Activated CD4-positive, alpha-beta T cell treated with anti-CD3 and anti-CD28 coated beads, Interleukin-2, amount 50 U/mL, for 1 hour (primary cell): ENCODE measurements around the gene PKIB.

ENCODE experiments used
- DNase-seq: peaks from one replicate; pipeline ENCODE4 v3.0.0-alpha.2; 2020

The PKIB gene

GRCh38 chr6:122751326-122751725 is 141.1 kb downstream of the PKIB start:
- DNase-seq = no peak

GRCh38 chr6:122752459-122752858 is 142.3 kb downstream of the PKIB start:
- DNase-seq = no peak

GRCh38 chr6:122753000-122753687 is 142.9 kb downstream of the PKIB start:
- DNase-seq = no peak

DNA sequence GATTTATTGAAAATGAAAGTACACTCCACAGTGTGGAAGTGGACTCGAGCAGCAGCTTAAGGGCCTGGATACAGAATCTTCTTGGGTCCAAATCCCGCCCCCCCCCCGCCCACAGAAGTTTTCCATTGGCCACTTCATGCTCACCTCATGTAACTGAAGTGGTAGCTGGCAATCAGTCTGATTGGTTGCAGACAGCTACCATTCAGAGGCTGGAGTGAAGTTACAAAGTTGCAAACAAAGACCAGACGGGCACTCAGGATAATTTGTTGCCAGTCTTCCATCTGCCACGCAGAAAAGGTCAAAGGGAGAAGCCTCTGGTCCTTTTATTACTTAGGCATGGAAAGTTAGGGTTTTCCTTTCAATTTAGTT is 143.5 kb downstream of the PKIB start:
- DNase-seq = no peak

- DNase-seq = no peak
These were observed 144.1 kb downstream of the PKIB start for GRCh38 chr6:122754191-122754731.

DNA sequence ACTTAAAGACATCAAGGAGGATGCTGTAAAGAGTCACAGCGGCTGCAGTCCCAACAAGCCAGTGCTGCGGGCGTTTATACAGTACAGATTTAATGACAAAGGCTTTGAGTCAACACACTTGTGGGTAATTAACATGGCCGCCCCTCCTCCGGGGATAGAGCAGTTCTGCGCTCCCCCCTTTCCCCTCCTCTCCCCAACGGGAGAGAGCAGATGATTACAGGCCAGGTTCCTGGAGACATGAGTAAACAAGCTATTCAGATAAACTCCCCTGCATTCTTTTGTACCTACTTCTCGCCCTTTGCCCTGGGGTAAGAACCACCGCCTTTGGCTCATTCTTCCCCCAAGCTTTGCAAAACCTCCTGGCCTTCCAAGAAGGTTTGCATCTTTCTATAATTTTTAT is 145.7 kb downstream of the PKIB start:
- DNase-seq = no peak

DNA sequence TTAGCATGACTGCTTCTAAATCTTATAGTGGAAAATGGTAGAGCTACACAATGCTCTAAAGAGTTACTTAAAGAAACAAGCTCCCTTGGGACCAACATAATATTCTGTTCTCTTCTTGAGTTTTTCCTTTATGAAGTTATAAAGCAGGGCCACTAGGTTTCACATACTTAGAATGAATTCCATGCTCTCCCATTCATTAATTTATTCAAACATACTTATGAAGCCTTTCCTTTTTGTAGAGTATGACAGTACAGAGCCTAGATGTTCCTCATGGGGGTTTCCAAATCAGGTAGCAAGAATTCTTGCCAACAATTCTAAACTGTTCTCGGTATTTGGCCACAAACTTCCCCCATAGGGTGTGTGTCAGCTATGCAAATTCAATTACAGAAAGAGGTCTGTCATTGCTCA is 148.7 kb downstream of the PKIB start:
- no peak for DNase-seq

GRCh38 chr6:122760330-122760729 is 150.1 kb downstream of the PKIB start:
- DNase-seq = no peak

GRCh38 chr6:122766256-122766655 is 156.1 kb downstream of the PKIB start:
- DNase-seq = no peak

DNA sequence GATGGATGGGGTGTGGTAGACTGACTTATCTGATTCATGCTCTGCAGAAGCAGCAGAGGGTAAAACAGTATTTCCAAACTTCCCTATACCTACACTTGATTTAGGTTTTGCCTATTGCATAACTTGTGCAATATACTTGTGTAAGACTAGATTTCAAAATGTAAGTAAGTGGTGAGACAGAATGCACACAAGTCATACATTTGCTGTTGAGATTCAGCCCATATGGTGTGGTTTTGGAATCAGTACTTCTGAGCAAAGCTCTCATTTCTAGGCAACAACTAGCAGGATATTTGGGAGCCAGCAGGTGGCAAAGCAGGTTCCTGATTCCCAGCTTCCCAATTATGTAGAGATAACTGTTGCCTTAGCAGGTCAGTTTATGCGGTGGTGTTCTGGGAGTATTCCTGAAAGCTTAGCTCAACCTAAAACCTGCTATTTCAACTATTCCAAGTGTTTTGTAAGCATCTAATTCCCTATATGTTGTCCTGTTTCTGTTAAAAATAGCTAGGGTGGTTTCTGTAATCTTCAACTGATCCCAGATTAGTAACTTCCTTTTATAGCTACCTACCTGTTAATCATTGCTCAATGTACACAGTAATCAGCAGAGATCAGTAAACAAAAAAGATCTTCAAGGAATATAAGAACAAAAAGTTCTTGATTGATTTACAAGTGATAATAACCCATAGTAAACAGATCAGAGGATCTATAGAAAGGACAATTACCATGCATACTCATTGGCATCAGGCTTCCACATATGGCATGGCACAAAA is 160.8 kb downstream of the PKIB start:
- DNase-seq = no peak

DNA sequence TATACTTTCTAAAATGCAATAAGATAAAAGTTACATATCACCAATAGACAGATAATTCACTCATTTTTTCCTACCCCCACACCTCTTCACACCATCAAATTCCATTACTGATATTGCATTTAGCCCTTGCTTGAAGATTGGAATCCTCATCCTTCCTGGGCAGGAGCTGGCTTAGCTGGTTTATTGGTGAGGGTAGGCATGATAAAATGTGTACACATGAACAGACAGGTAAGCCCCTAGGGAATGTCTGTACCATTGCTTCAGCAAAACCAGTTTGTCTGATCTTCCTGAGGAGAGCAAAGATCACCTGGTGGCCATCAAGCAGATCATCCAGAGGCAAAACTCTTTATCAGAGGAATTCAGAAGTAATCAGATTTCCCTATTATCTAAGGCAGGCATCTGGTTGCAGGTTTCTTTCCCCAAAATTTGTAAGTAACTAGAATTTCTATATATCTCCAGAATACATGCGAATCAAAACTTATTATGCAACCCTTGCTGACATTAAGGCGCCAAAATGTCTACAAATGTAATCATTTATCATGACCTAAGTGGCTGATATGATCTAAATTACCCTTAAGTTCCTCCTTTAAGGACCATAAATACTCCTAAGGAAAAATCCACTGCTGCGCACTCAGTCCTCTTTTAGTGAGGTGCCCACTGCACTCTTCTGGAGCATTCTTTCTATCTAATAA is 162.7 kb downstream of the PKIB start:
- no peak for DNase-seq
